ENCODE results near the gene KIAA0513.

DNA sequence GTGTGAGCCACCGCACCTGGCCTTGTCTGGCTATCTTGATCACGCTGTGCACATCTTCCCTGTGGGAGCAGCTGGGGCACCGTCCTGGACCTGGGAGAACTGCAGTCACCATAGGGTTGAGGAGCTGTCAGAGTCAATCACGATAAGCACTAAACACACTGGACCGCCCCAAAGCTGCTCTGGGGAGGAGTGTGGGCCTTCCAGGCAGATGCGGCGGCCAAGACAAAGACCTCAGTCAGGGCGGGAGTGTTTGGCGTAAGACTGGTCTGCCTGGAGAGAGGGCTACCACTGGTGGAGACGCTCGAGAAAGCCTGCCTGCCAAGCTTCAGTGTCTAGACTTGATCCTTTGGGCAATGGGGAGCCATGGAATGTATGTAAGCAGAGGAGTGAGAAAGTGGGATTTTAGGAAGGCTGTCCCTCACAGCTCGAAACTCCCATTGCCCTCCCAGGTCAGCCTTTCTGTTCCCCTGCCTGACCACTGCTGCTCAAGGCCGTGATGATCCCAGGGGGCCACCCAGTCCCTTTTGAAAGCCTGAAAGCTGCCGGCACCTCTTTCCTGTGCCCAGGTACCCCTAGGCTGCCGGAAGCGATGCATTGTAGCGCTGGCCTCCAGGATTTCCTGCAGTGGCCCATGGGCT, 114.0 kb downstream of the KIAA0513 start:
- TF ChIP-seq CTCF (conservative IDR thresholded peaks at IDR 0.05) (no peak), ZFX (IDR thresholded peaks at IDR 0.05) (no peak)
